GM12864 (cell line): ENCODE measurements around the gene GTF2A1L.

Source experiments
- DNase-seq: peaks from one replicate; pipeline ENCODE4 v3.0.0-alpha.2; 2011; ENCODE audit warnings: low read depth
- H3K4me3 ChIP-seq: 2 replicates; pipeline ENCODE4 v1.5.1; 2011; ENCODE audit warnings: mild to moderate bottlenecking, low read depth, low read length, control low read depth
- TF ChIP-seq, protein P1 (sequence below): IDR thresholded peaks from 2 replicates; pipeline ENCODE4 v1.5.1; 2011; ENCODE audit warnings: low read depth, mild to moderate bottlenecking, moderate library complexity, low read length, control low read depth, inconsistent platforms; ENCODE audit errors: missing control alignments

Gene GTF2A1L

GRCh38 chr2:48712151-48712550, 94.5 kb downstream of the GTF2A1L start:
- H3K4me3 ChIP-seq = no peak overlapping the region
- TF ChIP-seq, protein P1, sequence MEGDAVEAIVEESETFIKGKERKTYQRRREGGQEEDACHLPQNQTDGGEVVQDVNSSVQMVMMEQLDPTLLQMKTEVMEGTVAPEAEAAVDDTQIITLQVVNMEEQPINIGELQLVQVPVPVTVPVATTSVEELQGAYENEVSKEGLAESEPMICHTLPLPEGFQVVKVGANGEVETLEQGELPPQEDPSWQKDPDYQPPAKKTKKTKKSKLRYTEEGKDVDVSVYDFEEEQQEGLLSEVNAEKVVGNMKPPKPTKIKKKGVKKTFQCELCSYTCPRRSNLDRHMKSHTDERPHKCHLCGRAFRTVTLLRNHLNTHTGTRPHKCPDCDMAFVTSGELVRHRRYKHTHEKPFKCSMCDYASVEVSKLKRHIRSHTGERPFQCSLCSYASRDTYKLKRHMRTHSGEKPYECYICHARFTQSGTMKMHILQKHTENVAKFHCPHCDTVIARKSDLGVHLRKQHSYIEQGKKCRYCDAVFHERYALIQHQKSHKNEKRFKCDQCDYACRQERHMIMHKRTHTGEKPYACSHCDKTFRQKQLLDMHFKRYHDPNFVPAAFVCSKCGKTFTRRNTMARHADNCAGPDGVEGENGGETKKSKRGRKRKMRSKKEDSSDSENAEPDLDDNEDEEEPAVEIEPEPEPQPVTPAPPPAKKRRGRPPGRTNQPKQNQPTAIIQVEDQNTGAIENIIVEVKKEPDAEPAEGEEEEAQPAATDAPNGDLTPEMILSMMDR = no peak
- no peak for DNase-seq

GRCh38 chr2:48713647-48714046, 96.0 kb downstream of the GTF2A1L start:
- no peak for DNase-seq
- TF ChIP-seq, protein P1 = no peak
- H3K4me3 ChIP-seq = no peak overlapping the region

DNA sequence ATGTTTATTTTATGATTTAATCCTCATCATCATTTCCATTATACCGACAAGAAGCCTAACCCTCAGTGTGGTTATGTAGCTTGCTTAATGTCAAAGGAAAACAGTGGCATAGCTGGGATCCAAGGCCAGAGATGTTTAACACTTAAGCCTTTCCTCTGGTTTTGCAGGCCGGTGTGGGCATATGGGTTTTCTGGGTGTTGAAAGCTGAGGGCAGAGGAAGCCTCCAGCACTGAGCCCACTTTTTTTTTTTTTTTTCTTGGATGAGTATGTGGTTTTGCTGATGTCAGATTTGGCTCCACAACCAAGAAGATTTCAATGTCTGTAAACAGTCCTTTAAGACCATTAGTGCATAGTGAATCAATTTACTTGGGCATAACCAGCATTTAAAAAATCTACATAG, 96.6 kb downstream of the GTF2A1L start:
- TF ChIP-seq, protein P1 = no peak
- H3K4me3 ChIP-seq = no peak overlapping the region
- DNase-seq = no peak

- TF ChIP-seq, protein P1 = no peak
- no peak overlapping the region for H3K4me3 ChIP-seq
- no peak for DNase-seq
Measured at GRCh38 chr2:48715042-48715899, 97.6 kb downstream of the GTF2A1L start.

GRCh38 chr2:48715956-48716355, 98.3 kb downstream of the GTF2A1L start:
- TF ChIP-seq, protein P1 = no peak
- no peak for DNase-seq

DNA sequence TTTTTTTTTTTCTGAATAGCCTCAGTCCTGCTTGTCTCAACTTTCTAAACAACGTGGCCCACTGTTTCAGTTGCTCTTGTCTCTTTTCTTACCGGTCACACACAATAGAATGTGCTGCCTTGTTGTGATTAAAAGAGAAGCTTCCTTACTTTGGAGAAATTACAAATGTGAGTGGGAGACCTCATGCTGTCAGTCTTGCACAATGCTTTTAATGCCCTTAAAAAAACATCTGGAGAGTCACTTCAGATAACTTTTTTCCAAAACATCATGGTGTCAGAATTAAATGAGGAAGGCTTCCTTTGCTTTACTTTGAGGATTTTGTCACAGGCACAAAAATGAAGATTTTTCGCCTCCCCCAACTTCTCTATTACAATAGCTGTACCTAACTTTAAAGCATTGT, 100.2 kb downstream of the GTF2A1L start:
- TF ChIP-seq, protein P1 = no peak
- H3K4me3 ChIP-seq = no peak overlapping the region
- no peak for DNase-seq

More at GRCh38 chr2:48715956-48716355, 98.3 kb downstream of the GTF2A1L start:
- H3K4me3 ChIP-seq = no peak overlapping the region
